Astrocyte (in vitro differentiated cells and primary cell): ENCODE data around the gene DLL3. TPM values are rescaled to one million over a fixed set of nuclear protein-coding genes. Genes with fewer than 3 reads are reported as not detected.
A peak's percentile ranks its signal among the peaks of the same experiment; 100 is the strongest.
"Not testable (repeated sequence)": the region's sequence is repeated elsewhere in the genome, so short reads cannot be mapped to it uniquely, and the experiment has no call there.

Experiments used
- DNase-seq: peaks from one replicate; pipeline ENCODE4 v3.0.0-alpha.2; 2010; ENCODE audit warnings: low read depth
- FAIRE-seq: peaks from 2 replicates; lab custom pipeline; 2011; peaks lifted over from hg19 to GRCh38; lab: Jason Lieb, UNC
- H2AFZ ChIP-seq: 2 replicates; pipeline ENCODE4 v1.6.0; 2012; ENCODE audit warnings: low read depth, low read length, inconsistent platforms
- H3K27ac ChIP-seq: 2 replicates; pipeline ENCODE4 v1.5.1; 2011; ENCODE audit warnings: low read depth, low read length, inconsistent platforms
- H3K27me3 ChIP-seq: 2 replicates; pipeline ENCODE4 v1.6.0; 2011; ENCODE audit warnings: low read length, inconsistent platforms; ENCODE audit not compliant: insufficient read depth
- H3K36me3 ChIP-seq: 2 replicates; pipeline ENCODE4 v1.5.1; 2011; ENCODE audit warnings: low read length, inconsistent platforms; ENCODE audit not compliant: insufficient read depth
- H3K4me1 ChIP-seq: 2 replicates; pipeline ENCODE4 v1.5.1; 2011; ENCODE audit warnings: low read length, inconsistent platforms; ENCODE audit not compliant: insufficient read depth
- H3K4me2 ChIP-seq: 2 replicates; pipeline ENCODE4 v1.6.0; 2012; ENCODE audit warnings: low read length, inconsistent platforms
- H3K4me3 ChIP-seq: 2 replicates; pipeline ENCODE4 v1.5.1; 2011; ENCODE audit warnings: low read depth, mild to moderate bottlenecking, low read length, inconsistent platforms; ENCODE audit not compliant: insufficient read depth
- H3K79me2 ChIP-seq: 2 replicates; pipeline ENCODE4 v1.6.0; 2012; ENCODE audit warnings: mild to moderate bottlenecking, low read length, inconsistent platforms; ENCODE audit not compliant: insufficient read depth
- H3K9ac ChIP-seq: 2 replicates; pipeline ENCODE4 v1.6.0; 2012; ENCODE audit warnings: mild to moderate bottlenecking, low read length, inconsistent platforms
- H3K9me3 ChIP-seq: 2 replicates; pipeline ENCODE4 v1.5.1; 2012; ENCODE audit warnings: low read depth, mild to moderate bottlenecking, low read length, inconsistent platforms; ENCODE audit not compliant: insufficient read depth
- H4K20me1 ChIP-seq: 2 replicates; pipeline ENCODE4 v1.6.0; 2012; ENCODE audit warnings: low read length, inconsistent platforms; ENCODE audit not compliant: insufficient read depth
- H3K27ac Mint-ChIP-seq: one replicate; pipeline ENCODE4 v1.8.0; 2021; ENCODE audit warnings: mild to moderate bottlenecking, mixed read lengths; ENCODE audit not compliant: unreplicated experiment
- H3K27me3 Mint-ChIP-seq: one replicate; pipeline ENCODE4 v1.8.0; 2021; ENCODE audit warnings: low read depth, mixed read lengths; ENCODE audit not compliant: unreplicated experiment
- H3K36me3 Mint-ChIP-seq: one replicate; pipeline ENCODE4 v1.8.0; 2021; ENCODE audit warnings: low read depth, mixed read lengths; ENCODE audit not compliant: unreplicated experiment
- H3K4me1 Mint-ChIP-seq: one replicate; pipeline ENCODE4 v1.8.0; 2021; ENCODE audit warnings: low read depth, mixed read lengths; ENCODE audit not compliant: unreplicated experiment
- H3K4me3 Mint-ChIP-seq: one replicate; pipeline ENCODE4 v1.8.0; 2021; ENCODE audit warnings: mild to moderate bottlenecking, moderate library complexity, mixed read lengths; ENCODE audit not compliant: unreplicated experiment
- H3K9me3 Mint-ChIP-seq: one replicate; pipeline ENCODE4 v1.8.0; 2021; ENCODE audit warnings: mild to moderate bottlenecking, mixed read lengths; ENCODE audit not compliant: unreplicated experiment
- EZH2 ChIP-seq: IDR thresholded peaks from 2 replicates; pipeline ENCODE4 v1.6.1; 2012; ENCODE audit warnings: mild to moderate bottlenecking, low read length, inconsistent platforms; ENCODE audit not compliant: insufficient read depth
- total RNA-seq: library from RNA; stranded (reverse); gene quantifications from 2 replicates; pipeline ENCODE4 v1.2.1, GENCODE V29; 2021
- TF ChIP-seq, protein P1 (sequence below): IDR thresholded peaks from 2 replicates; pipeline ENCODE4 v1.5.1; 2011; ENCODE audit warnings: low read depth, mild to moderate bottlenecking, inconsistent platforms, low read length, moderate library complexity; ENCODE audit not compliant: insufficient read depth

DLL3 gene
- total RNA-seq, 1 donor from 2014 or later, result 0.84 TPM

DNA sequence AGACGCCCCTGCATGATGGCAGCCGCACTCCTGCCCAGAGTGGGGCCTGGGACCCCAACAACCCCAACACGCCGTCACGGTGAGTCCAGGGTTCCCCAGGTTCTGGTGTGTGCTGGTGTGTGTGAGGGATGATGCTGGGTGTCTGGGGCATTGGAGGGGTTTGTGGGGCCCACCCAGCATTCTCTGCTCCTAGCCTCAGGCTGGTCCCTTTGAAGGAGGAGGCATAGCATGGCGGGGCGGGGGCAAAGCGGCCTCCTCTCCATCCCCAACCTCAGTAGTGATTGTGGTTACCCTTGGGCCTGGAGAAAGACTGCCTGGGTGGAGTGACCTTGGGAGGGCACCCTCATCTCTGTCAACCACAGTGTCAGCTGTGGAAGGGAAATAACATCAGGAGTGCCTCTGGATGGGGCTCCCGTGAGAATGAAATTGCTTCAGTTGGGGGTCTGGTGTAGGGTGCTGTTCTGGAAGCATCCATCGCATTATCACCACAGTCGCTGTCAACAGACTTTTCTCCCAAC is 25.2 kb upstream of the DLL3 start:
- Histone ChIP-seq H2AFZ (no peak overlapping the region), H3K9me3 (no peaks in the 10 kb centered on the region), H3K36me3 (peaks cover 48% of the 10 kb centered on the region), H3K4me2 (no peak overlapping the region), H3K79me2 (no peaks in the 10 kb centered on the region), H3K27me3 (no peaks in the 10 kb centered on the region), H3K9ac (no peak overlapping the region), H4K20me1 (peaks cover 64% of the 10 kb centered on the region), H3K4me3 (no peak overlapping the region), H3K27ac (no peak overlapping the region), H3K4me1 (peaks cover 7% of the 10 kb centered on the region)
- Mint-ChIP-seq H3K36me3 (peaks cover 40% of the 10 kb centered on the region), H3K4me3 (no peak overlapping the region), H3K4me1 (peaks cover 3% of the 10 kb centered on the region), H3K27me3 (no peaks in the 10 kb centered on the region), H3K9me3 (no peaks in the 10 kb centered on the region), H3K27ac (no peak overlapping the region)
- TF ChIP-seq EZH2, result no peak
- TF ChIP-seq, protein P1, sequence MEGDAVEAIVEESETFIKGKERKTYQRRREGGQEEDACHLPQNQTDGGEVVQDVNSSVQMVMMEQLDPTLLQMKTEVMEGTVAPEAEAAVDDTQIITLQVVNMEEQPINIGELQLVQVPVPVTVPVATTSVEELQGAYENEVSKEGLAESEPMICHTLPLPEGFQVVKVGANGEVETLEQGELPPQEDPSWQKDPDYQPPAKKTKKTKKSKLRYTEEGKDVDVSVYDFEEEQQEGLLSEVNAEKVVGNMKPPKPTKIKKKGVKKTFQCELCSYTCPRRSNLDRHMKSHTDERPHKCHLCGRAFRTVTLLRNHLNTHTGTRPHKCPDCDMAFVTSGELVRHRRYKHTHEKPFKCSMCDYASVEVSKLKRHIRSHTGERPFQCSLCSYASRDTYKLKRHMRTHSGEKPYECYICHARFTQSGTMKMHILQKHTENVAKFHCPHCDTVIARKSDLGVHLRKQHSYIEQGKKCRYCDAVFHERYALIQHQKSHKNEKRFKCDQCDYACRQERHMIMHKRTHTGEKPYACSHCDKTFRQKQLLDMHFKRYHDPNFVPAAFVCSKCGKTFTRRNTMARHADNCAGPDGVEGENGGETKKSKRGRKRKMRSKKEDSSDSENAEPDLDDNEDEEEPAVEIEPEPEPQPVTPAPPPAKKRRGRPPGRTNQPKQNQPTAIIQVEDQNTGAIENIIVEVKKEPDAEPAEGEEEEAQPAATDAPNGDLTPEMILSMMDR, result no peak
- DNase-seq (no peak), FAIRE-seq (no peak)

DNA sequence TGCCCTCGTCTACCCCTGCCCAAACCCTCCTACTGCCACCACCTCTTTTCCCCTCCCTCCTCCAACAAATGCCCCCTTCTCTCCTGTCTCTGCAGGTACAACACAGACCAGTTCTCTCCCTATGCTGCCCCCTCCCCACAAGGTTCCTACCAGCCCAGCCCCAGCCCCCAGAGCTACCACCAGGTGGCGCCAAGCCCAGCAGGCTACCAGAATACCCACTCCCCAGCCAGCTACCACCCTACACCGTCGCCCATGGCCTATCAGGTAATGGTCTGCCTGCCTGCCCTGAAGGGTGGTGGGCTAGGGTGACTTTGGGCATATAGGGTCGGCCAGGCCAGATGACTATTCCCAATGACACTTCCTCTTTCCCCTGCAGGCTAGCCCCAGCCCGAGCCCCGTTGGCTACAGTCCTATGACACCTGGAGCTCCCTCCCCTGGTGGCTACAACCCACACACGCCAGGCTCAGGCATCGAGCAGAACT is 24.6 kb upstream of the DLL3 start:
- H3K9me3 Mint-ChIP-seq, result no peaks in the 10 kb centered on the region
- Histone ChIP-seq H4K20me1 (peaks cover 57% of the 10 kb centered on the region), H3K4me1 (peaks cover 7% of the 10 kb centered on the region), H3K9ac (no peak overlapping the region), H3K27me3 (no peaks in the 10 kb centered on the region), H3K79me2 (no peaks in the 10 kb centered on the region), H3K4me2 (no peak overlapping the region), H3K4me3 (no peak overlapping the region), H3K36me3 (peaks cover 43% of the 10 kb centered on the region), H3K9me3 (no peaks in the 10 kb centered on the region), H3K27ac (no peak overlapping the region), H2AFZ (no peak overlapping the region)
- TF ChIP-seq, protein P1, result peak; percentile 51
- no peak for TF ChIP-seq EZH2
- H3K4me1 Mint-ChIP-seq, result peaks cover 3% of the 10 kb centered on the region
- no peak for DNase-seq
- no peak overlapping the region for H3K4me3 Mint-ChIP-seq
- no peak overlapping the region for H3K27ac Mint-ChIP-seq
- FAIRE-seq, result no peak
- no peaks in the 10 kb centered on the region for H3K27me3 Mint-ChIP-seq
- peaks cover 36% of the 10 kb centered on the region for H3K36me3 Mint-ChIP-seq

DNA sequence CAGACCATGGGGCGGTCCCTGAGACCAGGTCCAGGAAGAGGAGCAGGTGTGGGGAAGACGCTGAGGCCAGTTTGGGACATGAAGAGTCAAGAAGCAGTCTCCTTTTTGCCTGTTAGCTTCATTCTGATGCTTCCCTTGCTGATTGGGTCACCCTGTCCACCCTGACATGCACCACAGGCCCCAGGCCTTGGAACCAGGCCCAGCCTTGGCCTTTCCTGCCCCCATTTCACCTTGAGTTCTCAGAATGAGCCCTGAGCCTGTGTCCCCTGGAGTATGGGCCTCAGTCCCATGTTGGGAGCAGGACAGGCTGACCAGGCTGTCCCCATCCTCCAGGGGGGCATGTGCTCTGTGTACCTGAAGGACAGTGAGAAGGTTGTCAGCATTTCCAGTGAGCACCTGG is 23.0 kb upstream of the DLL3 start:
- no peak for FAIRE-seq
- H2AFZ ChIP-seq, result no peak overlapping the region
- H3K9me3 ChIP-seq, result no peaks in the 10 kb centered on the region
- H3K27ac ChIP-seq, result no peak overlapping the region
- no peak overlapping the region for H3K9ac ChIP-seq
- H3K27ac Mint-ChIP-seq, result no peak overlapping the region
- DNase-seq, result no peak
- no peaks in the 10 kb centered on the region for H3K27me3 Mint-ChIP-seq
- TF ChIP-seq, protein P1, result no peak
- TF ChIP-seq EZH2, result no peak
- peaks cover 4% of the 10 kb centered on the region for H3K4me1 Mint-ChIP-seq
- no peak overlapping the region for H3K4me3 Mint-ChIP-seq
- H3K4me2 ChIP-seq, result no peak overlapping the region
- peaks cover 29% of the 10 kb centered on the region for H3K36me3 ChIP-seq
- peaks cover 26% of the 10 kb centered on the region for H3K36me3 Mint-ChIP-seq
- peaks cover 11% of the 10 kb centered on the region for H3K4me1 ChIP-seq
- H3K79me2 ChIP-seq, result peaks cover 1% of the 10 kb centered on the region
- H3K9me3 Mint-ChIP-seq, result no peaks in the 10 kb centered on the region
- H3K4me3 ChIP-seq, result no peak overlapping the region
- H4K20me1 ChIP-seq, result peaks cover 41% of the 10 kb centered on the region
- no peaks in the 10 kb centered on the region for H3K27me3 ChIP-seq

DNA sequence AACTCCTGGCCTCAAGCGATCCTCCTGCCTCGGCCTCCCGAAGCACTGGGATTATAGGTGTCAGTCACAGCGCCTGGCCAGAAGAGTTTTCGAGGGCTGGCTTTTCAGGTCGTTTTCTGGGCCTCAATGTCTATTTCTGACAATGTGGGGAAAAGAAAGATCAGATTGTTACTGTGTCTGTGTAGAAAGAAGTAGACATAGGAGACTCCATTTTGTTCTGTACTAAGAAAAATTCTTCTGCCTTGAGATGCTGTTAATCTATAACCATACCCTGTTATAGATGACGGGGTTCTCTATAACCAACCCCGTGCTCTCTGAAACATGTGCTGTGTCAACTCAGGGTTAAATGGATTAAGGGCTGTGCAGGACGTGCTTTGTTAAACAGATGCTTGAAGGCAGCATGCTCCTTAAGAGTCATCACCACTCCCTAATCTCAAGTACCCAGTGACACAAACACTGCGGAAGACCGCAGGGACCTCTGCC is 19.4 kb upstream of the DLL3 start:
- Mint-ChIP-seq H3K4me1 (peaks cover 12% of the 10 kb centered on the region), H3K36me3 (peaks cover 16% of the 10 kb centered on the region)
- DNase-seq, H3K27me3 Mint-ChIP-seq, H3K27ac Mint-ChIP-seq, H3K4me3 ChIP-seq, H3K9me3 ChIP-seq, H3K9ac ChIP-seq, H2AFZ ChIP-seq, H3K27ac ChIP-seq, H3K9me3 Mint-ChIP-seq, H3K4me3 Mint-ChIP-seq, FAIRE-seq, H3K27me3 ChIP-seq, H3K4me2 ChIP-seq: not testable (repeated sequence)
- H3K4me1 ChIP-seq, result peaks cover 17% of the 10 kb centered on the region
- H3K79me2 ChIP-seq, result peaks cover 26% of the 10 kb centered on the region
- peaks cover 23% of the 10 kb centered on the region for H4K20me1 ChIP-seq
- H3K36me3 ChIP-seq, result peaks cover 23% of the 10 kb centered on the region
